Right ventricle myocardium inferior (tissue), 1 donor: ENCODE measurements around the gene LPCAT2. TPM values are rescaled to one million over a fixed set of nuclear protein-coding genes. Genes with fewer than 3 reads are reported as not detected.

Experiments
- ATAC-seq: fragments of 200-7000 bp; cut with Tn5 transposase; one replicate; pipeline ENCODE4 v1.9.1; 2020; ENCODE audit warnings: mild to moderate bottlenecking, moderate library complexity
- DNase-seq: peaks from one replicate; pipeline ENCODE4 v3.0.0; 2021; ENCODE audit errors: missing footprints
- intact Hi-C: fragments of 100-400 bp; cut with DNase I; formaldehyde crosslinking; loops from one replicate; pipeline ENCODE4 v1.11.0; 2022
- total RNA-seq: library from RNA; stranded (reverse); fragmentation: NEBNext Ultra II Directional; extraction: Animal tissue kit (Norgen Biotek cat#: 25700); gene quantifications from one replicate; pipeline ENCODE4 v1.2.1, GENCODE V29; 2021
- donor health status: DM: no; HTN: yes; CAD: no; lungs with severe emphysema.

The LPCAT2 gene
- total RNA-seq, 1 donor from 2014 or later = 8.6 TPM

GRCh38 chr16:55623640-55624039 lies 114.8 kb downstream of the LPCAT2 start:
- ATAC-seq = no peak
- DNase-seq = no peak

GRCh38 chr16:55624696-55625095 lies 115.8 kb downstream of the LPCAT2 start:
- ATAC-seq = no peak

More at GRCh38 chr16:55623640-55624039, 114.8 kb downstream of the LPCAT2 start:
- intact Hi-C loops = no loop called here

GRCh38 chr16:55625843-55626242 lies 117.0 kb downstream of the LPCAT2 start:
- DNase-seq = no peak
- ATAC-seq = no peak
- intact Hi-C loops = no loop called here

More at GRCh38 chr16:55624696-55625095, 115.8 kb downstream of the LPCAT2 start:
- intact Hi-C loops = no loop called here
- DNase-seq = no peak

GRCh38 chr16:55628306-55628968 lies 119.6 kb downstream of the LPCAT2 start:
- intact Hi-C loops = no loop called here
- ATAC-seq = no peak

GRCh38 chr16:55630774-55631173 lies 121.9 kb downstream of the LPCAT2 start:
- ATAC-seq (no peak), DNase-seq (no peak)
- intact Hi-C loops = no loop called here

More at GRCh38 chr16:55628306-55628968, 119.6 kb downstream of the LPCAT2 start:
- DNase-seq = no peak

- intact Hi-C loops = no loop called here
- DNase-seq = no peak
- ATAC-seq = no peak
Measured at GRCh38 chr16:55632259-55632658, 123.4 kb downstream of the LPCAT2 start.

- intact Hi-C loops = no loop called here
- ATAC-seq (no peak), DNase-seq (no peak)
Measured at GRCh38 chr16:55634193-55634592, 125.3 kb downstream of the LPCAT2 start.

Other genes starting within 250 kb of the LPCAT2 start
- gene IRX6, start 184.9 kb upstream of the LPCAT2 start, total RNA-seq = 0.57 TPM
- gene MMP2, start 29.9 kb upstream of the LPCAT2 start, total RNA-seq = 135 TPM
- gene CAPNS2, start 57.6 kb downstream of the LPCAT2 start, total RNA-seq = not detected
- gene SLC6A2, start 146.9 kb downstream of the LPCAT2 start, total RNA-seq = not detected